ENCODE data around the gene SLC41A1. TPM values are rescaled to one million over a fixed set of nuclear protein-coding genes. Genes with fewer than 3 reads are reported as not detected.

SLC41A1 gene
- total and polyA plus RNA-seq, 4 donors, result 7.3 to 40.3 (median 30.5) TPM

- ATAC-seq (ENCODE audit: low FRiP score) (peak; percentile 69), DNase-seq (no peak)
- Histone ChIP-seq H3K36me3 (ENCODE audit: control insufficient read depth in 1 of 2, insufficient read depth in 2 of 2, low read length in 1 of 2) (no peaks in the 10 kb centered on the region), H3K4me1 (ENCODE audit: control insufficient read depth in 1 of 2, insufficient read depth in 2 of 2, low read length in 2 of 2) (peaks cover 0 to 4% of the 10 kb centered on the region in 2 donors), H3K4me3 (ENCODE audit: low read length in 2 of 2) (peak overlapping the region; percentile 96 to 98), H3K27me3 (ENCODE audit: control insufficient read depth in 1 of 2, insufficient read depth in 2 of 2, low read length in 1 of 2) (no peaks in the 10 kb centered on the region), H3K9me3 (ENCODE audit: control insufficient read depth, low read length) (no peaks in the 10 kb centered on the region), H3K27ac (ENCODE audit: low read depth in 1 of 2, low read length in 2 of 2) (peak overlapping the region in 1 of 2 donors; percentile 86)
- intact Hi-C loops (cut with DNase I), result loop anchor here in 1 of 2 donors (5.0 kb wide), 1 partner anchor 64 kb away; the partner anchor contains the start of gene SLC41A1
- WGBS, 2 donors, result 0 to 1% methylated on average over 25 of the region's 25 CpGs
Measured at GRCh38 chr1:205748403-205749233, 64.4 kb downstream of the SLC41A1 start.

GRCh38 chr1:205746757-205747412 is 66.1 kb downstream of the SLC41A1 start:
- no peaks in the 10 kb centered on the region for H3K9me3 ChIP-seq (ENCODE audit: control insufficient read depth, low read length)
- no peak for ATAC-seq (ENCODE audit: low FRiP score)
- no peak overlapping the region for H3K4me3 ChIP-seq (ENCODE audit: low read length in 2 of 2)
- H3K27ac ChIP-seq (ENCODE audit: low read depth in 1 of 2, low read length in 2 of 2), result no peak overlapping the region
- H3K4me1 ChIP-seq (ENCODE audit: control insufficient read depth in 1 of 2, insufficient read depth in 2 of 2, low read length in 2 of 2), result peaks cover 0 to 9% of the 10 kb centered on the region in 2 donors
- intact Hi-C loops (cut with DNase I), result loop anchor here in 1 of 2 donors (5.0 kb wide), 1 partner anchor 65 kb away; the partner anchor contains the start of gene SLC41A1
- no peaks in the 10 kb centered on the region for H3K36me3 ChIP-seq (ENCODE audit: control insufficient read depth in 1 of 2, insufficient read depth in 2 of 2, low read length in 1 of 2)
- no peak for DNase-seq
- 51 to 58% methylated on average over 5 of the region's 5 CpGs for WGBS, 2 donors
- H3K27me3 ChIP-seq (ENCODE audit: control insufficient read depth in 1 of 2, insufficient read depth in 2 of 2, low read length in 1 of 2), result no peaks in the 10 kb centered on the region

GRCh38 chr1:205744403-205744802 is 68.6 kb downstream of the SLC41A1 start:
- Histone ChIP-seq H3K4me3 (ENCODE audit: low read length in 2 of 2) (no peak overlapping the region), H3K4me1 (ENCODE audit: control insufficient read depth in 1 of 2, insufficient read depth in 2 of 2, low read length in 2 of 2) (peaks cover 2 to 9% of the 10 kb centered on the region in 2 donors), H3K9me3 (ENCODE audit: control insufficient read depth, low read length) (no peaks in the 10 kb centered on the region), H3K27me3 (ENCODE audit: control insufficient read depth in 1 of 2, insufficient read depth in 2 of 2, low read length in 1 of 2) (no peaks in the 10 kb centered on the region), H3K27ac (ENCODE audit: low read depth in 1 of 2, low read length in 2 of 2) (no peak overlapping the region), H3K36me3 (ENCODE audit: control insufficient read depth in 1 of 2, insufficient read depth in 2 of 2, low read length in 1 of 2) (no peaks in the 10 kb centered on the region)
- no peak for ATAC-seq (ENCODE audit: low FRiP score)
- WGBS, 2 donors, result 90 to 97% methylated on average over 6 to 8 of the region's 8 CpGs
- DNase-seq, result no peak
- intact Hi-C loops (cut with DNase I), result no loop called here

GRCh38 chr1:205743977-205744376 is 69.0 kb downstream of the SLC41A1 start:
- whole genome bisulfite sequencing, 2 donors, result 44 to 49% methylated on average over 4 of the region's 4 CpGs
- H3K27ac ChIP-seq (ENCODE audit: low read depth in 1 of 2, low read length in 2 of 2), result no peak overlapping the region
- DNase-seq, result no peak
- ATAC-seq (ENCODE audit: low FRiP score), result no peak
- H3K27me3 ChIP-seq (ENCODE audit: control insufficient read depth in 1 of 2, insufficient read depth in 2 of 2, low read length in 1 of 2), result no peaks in the 10 kb centered on the region
- no peak overlapping the region for H3K4me3 ChIP-seq (ENCODE audit: low read length in 2 of 2)
- H3K36me3 ChIP-seq (ENCODE audit: control insufficient read depth in 1 of 2, insufficient read depth in 2 of 2, low read length in 1 of 2), result no peaks in the 10 kb centered on the region
- peaks cover 2 to 9% of the 10 kb centered on the region in 2 donors for H3K4me1 ChIP-seq (ENCODE audit: control insufficient read depth in 1 of 2, insufficient read depth in 2 of 2, low read length in 2 of 2)
- H3K9me3 ChIP-seq (ENCODE audit: control insufficient read depth, low read length), result no peaks in the 10 kb centered on the region
- intact Hi-C loops (cut with DNase I), result no loop called here

GRCh38 chr1:205741681-205742080 is 71.3 kb downstream of the SLC41A1 start:
- no peaks in the 10 kb centered on the region for H3K9me3 ChIP-seq (ENCODE audit: control insufficient read depth, low read length)
- intact Hi-C loops (cut with DNase I), result no loop called here
- no peak for DNase-seq
- peaks cover 2 to 7% of the 10 kb centered on the region in 2 donors for H3K4me1 ChIP-seq (ENCODE audit: control insufficient read depth in 1 of 2, insufficient read depth in 2 of 2, low read length in 2 of 2)
- ATAC-seq (ENCODE audit: low FRiP score), result no peak
- H3K27ac ChIP-seq (ENCODE audit: low read depth in 1 of 2, low read length in 2 of 2), result no peak overlapping the region
- H3K27me3 ChIP-seq (ENCODE audit: control insufficient read depth in 1 of 2, insufficient read depth in 2 of 2, low read length in 1 of 2), result no peaks in the 10 kb centered on the region
- no peaks in the 10 kb centered on the region for H3K36me3 ChIP-seq (ENCODE audit: control insufficient read depth in 1 of 2, insufficient read depth in 2 of 2, low read length in 1 of 2)
- no peak overlapping the region for H3K4me3 ChIP-seq (ENCODE audit: low read length in 2 of 2)
- 17 to 21% methylated on average over 1 of the region's 1 CpG for WGBS, 2 donors

GRCh38 chr1:205739348-205740160 is 73.4 kb downstream of the SLC41A1 start:
- H3K4me1 ChIP-seq (ENCODE audit: control insufficient read depth in 1 of 2, insufficient read depth in 2 of 2, low read length in 2 of 2), result peaks cover 2 to 7% of the 10 kb centered on the region in 2 donors
- intact Hi-C loops (cut with DNase I), result no loop called here
- H3K27me3 ChIP-seq (ENCODE audit: control insufficient read depth in 1 of 2, insufficient read depth in 2 of 2, low read length in 1 of 2), result no peaks in the 10 kb centered on the region
- ATAC-seq (ENCODE audit: low FRiP score) (no peak), DNase-seq (no peak)
- no peak overlapping the region for H3K4me3 ChIP-seq (ENCODE audit: low read length in 2 of 2)
- H3K36me3 ChIP-seq (ENCODE audit: control insufficient read depth in 1 of 2, insufficient read depth in 2 of 2, low read length in 1 of 2), result no peaks in the 10 kb centered on the region
- WGBS, 2 donors, result 70 to 73% methylated on average over 5 of the region's 5 CpGs
- H3K9me3 ChIP-seq (ENCODE audit: control insufficient read depth, low read length), result no peaks in the 10 kb centered on the region
- H3K27ac ChIP-seq (ENCODE audit: low read depth in 1 of 2, low read length in 2 of 2), result no peak overlapping the region

Other genes starting within 250 kb of the SLC41A1 start
- gene ELK4, start 181.2 kb downstream of the SLC41A1 start, total RNA-seq, result 10 to 100 TPM; 66.1 to 90.4 TPM
- 1 to 10 TPM; 6.0 to 6.5 TPM for gene ELK4, start 181.2 kb downstream of the SLC41A1 start, polyA plus RNA-seq
- 1 to 10 TPM; 4.8 to 7.0 TPM for gene SLC45A3, start 132.7 kb downstream of the SLC41A1 start, total RNA-seq
- 10 to 100 TPM in 1 of 2 donors, 1 to 10 TPM in 1; 3.0 to 14.1 TPM for gene SLC45A3, start 132.7 kb downstream of the SLC41A1 start, polyA plus RNA-seq
- gene NUCKS1, start 63.0 kb downstream of the SLC41A1 start, total RNA-seq, result 100 to 1,000 TPM; 145 to 158 TPM
- gene NUCKS1, start 63.0 kb downstream of the SLC41A1 start, polyA plus RNA-seq, result 10 to 100 TPM; 47.1 to 47.6 TPM
- 10 to 100 TPM; 19.5 to 38.9 TPM for gene RAB29, start 37.7 kb downstream of the SLC41A1 start, total RNA-seq
- gene RAB29, start 37.7 kb downstream of the SLC41A1 start, polyA plus RNA-seq, result 10 to 100 TPM; 27.2 to 36.8 TPM
- gene PM20D1, start 36.9 kb upstream of the SLC41A1 start, total RNA-seq, result 1 to 10 TPM in 1 of 2 donors, under 1 TPM in 1; 0.19 to 1.1 TPM
- under 1 TPM in 1 of 2 donors, not detected in 1; 0.63 TPM for gene PM20D1, start 36.9 kb upstream of the SLC41A1 start, polyA plus RNA-seq
- under 1 TPM in 1 of 2 donors, not detected in 1; 0.18 TPM for gene SLC26A9, start 130.3 kb upstream of the SLC41A1 start, total RNA-seq
- gene SLC26A9, start 130.3 kb upstream of the SLC41A1 start, polyA plus RNA-seq, result under 1 TPM; 0.13 to 0.18 TPM
- 10 to 100 TPM in 1 of 2 donors, 1 to 10 TPM in 1; 1.7 to 11.4 TPM for gene RAB7B, start 190.2 kb upstream of the SLC41A1 start, total RNA-seq
- gene RAB7B, start 190.2 kb upstream of the SLC41A1 start, polyA plus RNA-seq, result 1 to 10 TPM; 2.5 to 7.9 TPM
- under 1 TPM in 1 of 2 donors, not detected in 1; 0.69 TPM for gene CTSE, start 210.7 kb upstream of the SLC41A1 start, total RNA-seq
- 10 to 100 TPM in 1 of 2 donors, under 1 TPM in 1; 0.26 to 18.9 TPM for gene CTSE, start 210.7 kb upstream of the SLC41A1 start, polyA plus RNA-seq
- gene RHEX, start 240.0 kb upstream of the SLC41A1 start, total RNA-seq, result 1 to 10 TPM in 1 of 2 donors, under 1 TPM in 1; 0.84 to 3.3 TPM
- not detected for gene RHEX, start 240.0 kb upstream of the SLC41A1 start, polyA plus RNA-seq